A673 (cell line): Measurements from ENCODE around the gene C19orf73.

Experiments used
- EZH2 ChIP-seq: fragments of 200-600 bp; sonication (generic); IDR thresholded peaks from 2 replicates; pipeline ENCODE4 v1.6.1; 2017; ENCODE audit warnings: borderline replicate concordance, low read depth, mild to moderate bottlenecking, mixed read lengths, antibody characterized with exemption, low read length; ENCODE audit not compliant: poor library complexity, severe bottlenecking
- TF ChIP-seq, protein P1 (sequence below): fragments of 300-800, 200-600 bp; sonication (generic); conservative IDR thresholded peaks from 2 replicates; pipeline ENCODE4 v1.5.1; 2017; ENCODE audit warnings: low read depth, mild to moderate bottlenecking, antibody characterized with exemption, low read length, moderate library complexity, mixed read lengths

- no peak for TF ChIP-seq EZH2
- TF ChIP-seq, protein P1, sequence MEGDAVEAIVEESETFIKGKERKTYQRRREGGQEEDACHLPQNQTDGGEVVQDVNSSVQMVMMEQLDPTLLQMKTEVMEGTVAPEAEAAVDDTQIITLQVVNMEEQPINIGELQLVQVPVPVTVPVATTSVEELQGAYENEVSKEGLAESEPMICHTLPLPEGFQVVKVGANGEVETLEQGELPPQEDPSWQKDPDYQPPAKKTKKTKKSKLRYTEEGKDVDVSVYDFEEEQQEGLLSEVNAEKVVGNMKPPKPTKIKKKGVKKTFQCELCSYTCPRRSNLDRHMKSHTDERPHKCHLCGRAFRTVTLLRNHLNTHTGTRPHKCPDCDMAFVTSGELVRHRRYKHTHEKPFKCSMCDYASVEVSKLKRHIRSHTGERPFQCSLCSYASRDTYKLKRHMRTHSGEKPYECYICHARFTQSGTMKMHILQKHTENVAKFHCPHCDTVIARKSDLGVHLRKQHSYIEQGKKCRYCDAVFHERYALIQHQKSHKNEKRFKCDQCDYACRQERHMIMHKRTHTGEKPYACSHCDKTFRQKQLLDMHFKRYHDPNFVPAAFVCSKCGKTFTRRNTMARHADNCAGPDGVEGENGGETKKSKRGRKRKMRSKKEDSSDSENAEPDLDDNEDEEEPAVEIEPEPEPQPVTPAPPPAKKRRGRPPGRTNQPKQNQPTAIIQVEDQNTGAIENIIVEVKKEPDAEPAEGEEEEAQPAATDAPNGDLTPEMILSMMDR = no peak
These were observed 41.7 kb upstream of the C19orf73 start for GRCh38 chr19:49160450-49161189.
